ENCODE results near the gene PPP1R14D.
A peak's percentile ranks its signal among the peaks of the same experiment; 100 is the strongest.

Gene PPP1R14D

GRCh38 chr15:40850576-40851112 lies 22.1 kb upstream of the PPP1R14D start:
- Histone ChIP-seq H3K4me3 (replicated peaks; ENCODE audit: insufficient read depth, low read length) (no peak overlapping the region), H3K27ac (replicated peaks) (no peak overlapping the region), H3K27me3 (ENCODE audit: insufficient read depth, poor library complexity, severe bottlenecking) (no peaks in the 10 kb centered on the region)
- TF ChIP-seq CTCF (IDR thresholded peaks at IDR 0.05; ENCODE audit: insufficient read depth, low read length), result no peak
- no peak for TF ChIP-seq POLR2AphosphoS5 (IDR thresholded peaks at IDR 0.05; ENCODE audit: low read depth)
- no peak for DNase-seq (ENCODE audit: low read depth in 1 of 2, low spot score in 1 of 2)

GRCh38 chr15:40847223-40847961 lies 18.9 kb upstream of the PPP1R14D start:
- DNase-seq (ENCODE audit: low read depth in 1 of 2, low spot score in 1 of 2), result peak; percentile 96 to 97
- peak overlapping the region; percentile 54 for H3K27ac ChIP-seq (replicated peaks)
- peak overlapping the region; percentile 11 for H3K4me3 ChIP-seq (replicated peaks; ENCODE audit: insufficient read depth, low read length)
- TF ChIP-seq REST (IDR thresholded peaks at IDR 0.05; ENCODE audit: insufficient replicate concordance, low read depth) (no peak), POLR2AphosphoS5 (IDR thresholded peaks at IDR 0.05; ENCODE audit: low read depth) (peak; percentile 56; the same call in 1 of the 2 replicates), SPI1 (IDR thresholded peaks at IDR 0.05; ENCODE audit: borderline replicate concordance, low read depth) (peak; percentile 99)
- peaks cover 4% of the 10 kb centered on the region for H3K27me3 ChIP-seq (ENCODE audit: insufficient read depth, poor library complexity, severe bottlenecking)

GRCh38 chr15:40846841-40847222 lies 18.3 kb upstream of the PPP1R14D start:
- H3K4me3 ChIP-seq (replicated peaks; ENCODE audit: insufficient read depth, low read length), result no peak overlapping the region
- peaks cover 4% of the 10 kb centered on the region for H3K27me3 ChIP-seq (ENCODE audit: insufficient read depth, poor library complexity, severe bottlenecking)
- DNase-seq (ENCODE audit: low read depth in 1 of 2, low spot score in 1 of 2), result no peak
- no peak for TF ChIP-seq GABPA (IDR thresholded peaks at IDR 0.05; ENCODE audit: low read depth)
- TF ChIP-seq CTCF (IDR thresholded peaks at IDR 0.05; ENCODE audit: insufficient read depth, low read length), result no peak
- no peak for TF ChIP-seq SPI1 (IDR thresholded peaks at IDR 0.05; ENCODE audit: borderline replicate concordance, low read depth)
- no peak for TF ChIP-seq POLR2AphosphoS5 (IDR thresholded peaks at IDR 0.05; ENCODE audit: low read depth)
- no peak for TF ChIP-seq REST (IDR thresholded peaks at IDR 0.05; ENCODE audit: insufficient replicate concordance, low read depth)
- H3K27ac ChIP-seq (replicated peaks), result peak overlapping the region; percentile 54

GRCh38 chr15:40845511-40846284 lies 17.2 kb upstream of the PPP1R14D start:
- Histone ChIP-seq H3K27ac (replicated peaks) (no peak overlapping the region), H3K27me3 (ENCODE audit: insufficient read depth, poor library complexity, severe bottlenecking) (peaks cover 4% of the 10 kb centered on the region), H3K4me3 (replicated peaks; ENCODE audit: insufficient read depth, low read length) (peak overlapping the region; percentile 45)
- DNase-seq (ENCODE audit: low read depth in 1 of 2, low spot score in 1 of 2), result no peak
- no peak for TF ChIP-seq REST (IDR thresholded peaks at IDR 0.05; ENCODE audit: insufficient replicate concordance, low read depth)
- no peak for TF ChIP-seq SPI1 (IDR thresholded peaks at IDR 0.05; ENCODE audit: borderline replicate concordance, low read depth)
- TF ChIP-seq POLR2AphosphoS5 (IDR thresholded peaks at IDR 0.05; ENCODE audit: low read depth), result no peak
- no peak for TF ChIP-seq CTCF (IDR thresholded peaks at IDR 0.05; ENCODE audit: insufficient read depth, low read length)
- TF ChIP-seq GABPA (IDR thresholded peaks at IDR 0.05; ENCODE audit: low read depth), result no peak

All from HL-60 (cell line).